ENCODE results near the gene CDH15.

CDH15 gene

GRCh38 chr16:89171216-89172170 is at the start of gene CDH15:
Gene CDH15, plus strand, starts transcription at chr16:89171748. Its CDS starts 84 bp downstream, at chr16:89171832.
- DNase-seq (ENCODE audit: low read depth) = peak; percentile 84

GRCh38 chr16:89122322-89122851 is 49.2 kb upstream of the CDH15 start:
- no peak for DNase-seq (ENCODE audit: low read depth)

GRCh38 chr16:89123001-89123830 is 48.3 kb upstream of the CDH15 start:
- no peak for DNase-seq (ENCODE audit: low read depth)

GRCh38 chr16:89123831-89124100 is 47.8 kb upstream of the CDH15 start:
- DNase-seq (ENCODE audit: low read depth) = no peak

- no peak for DNase-seq (ENCODE audit: low read depth)
Observed at GRCh38 chr16:89129378-89129777, 42.2 kb upstream of the CDH15 start.

GRCh38 chr16:89130448-89130847 is 41.1 kb upstream of the CDH15 start:
- no peak for DNase-seq (ENCODE audit: low read depth)

- DNase-seq (ENCODE audit: low read depth) = no peak
Observed at GRCh38 chr16:89131783-89132182, 39.8 kb upstream of the CDH15 start.

- no peak for DNase-seq (ENCODE audit: low read depth)
Observed at GRCh38 chr16:89132194-89133005, 39.1 kb upstream of the CDH15 start.

- DNase-seq (ENCODE audit: low read depth) = no peak
Observed at GRCh38 chr16:89133457-89134127, 38.0 kb upstream of the CDH15 start.

GRCh38 chr16:89134269-89134668 is 37.3 kb upstream of the CDH15 start:
- no peak for DNase-seq (ENCODE audit: low read depth)

- no peak for DNase-seq (ENCODE audit: low read depth)
Observed at GRCh38 chr16:89135166-89135565, 36.4 kb upstream of the CDH15 start.

- no peak for DNase-seq (ENCODE audit: low read depth)
Observed at GRCh38 chr16:89135971-89136765, 35.4 kb upstream of the CDH15 start.

GRCh38 chr16:89136931-89137330 is 34.6 kb upstream of the CDH15 start:
- no peak for DNase-seq (ENCODE audit: low read depth)

GRCh38 chr16:89137666-89138512 is 33.7 kb upstream of the CDH15 start:
- no peak for DNase-seq (ENCODE audit: low read depth)

- DNase-seq (ENCODE audit: low read depth) = no peak
Observed at GRCh38 chr16:89138513-89138795, 33.1 kb upstream of the CDH15 start.

- DNase-seq (ENCODE audit: low read depth) = no peak
Observed at GRCh38 chr16:89138843-89139520, 32.6 kb upstream of the CDH15 start.

GRCh38 chr16:89139907-89140361 is 31.6 kb upstream of the CDH15 start:
- no peak for DNase-seq (ENCODE audit: low read depth)

GRCh38 chr16:89140401-89140800 is 31.1 kb upstream of the CDH15 start:
- DNase-seq (ENCODE audit: low read depth) = no peak
